ENCODE measurements around the gene LOXL4.

- TF ChIP-seq CTCF (IDR thresholded peaks at IDR 0.05) (no peak), EZH2 (IDR thresholded peaks at IDR 0.05) (no peak)
Observed at GRCh38 chr10:98257961-98258360, 10.0 kb downstream of the LOXL4 start.
